Caki2 (cell line): Measurements from ENCODE around the gene FAM200C. TPM values are rescaled to one million over a fixed set of nuclear protein-coding genes. Genes with fewer than 3 reads are reported as not detected.

Experiments used
- DNase-seq: peaks from one replicate; pipeline ENCODE4 v3.0.0-alpha.2; 2015; ENCODE audit warnings: low read depth
- in situ Hi-C: cut with HindIII; loops from 2 replicates; pipeline ENCODE4 v1.10.0; 2016; ENCODE audit warnings: low sequenced_read_pairs, low pct_unique_long_range_greater_than_20kb, mixed read lengths
- total RNA-seq: library from RNA; depleted of rRNA; stranded (reverse); fragments of >200 nt; shearing (Covaris generic); gene quantifications from 2 replicates; pipeline ENCODE4 v1.2.3, GENCODE V29; 2014; ENCODE audit warnings: low replicate concordance

The FAM200C gene
- total RNA-seq, 1 experiment from 2014 or later: 8.3 TPM

DNA sequence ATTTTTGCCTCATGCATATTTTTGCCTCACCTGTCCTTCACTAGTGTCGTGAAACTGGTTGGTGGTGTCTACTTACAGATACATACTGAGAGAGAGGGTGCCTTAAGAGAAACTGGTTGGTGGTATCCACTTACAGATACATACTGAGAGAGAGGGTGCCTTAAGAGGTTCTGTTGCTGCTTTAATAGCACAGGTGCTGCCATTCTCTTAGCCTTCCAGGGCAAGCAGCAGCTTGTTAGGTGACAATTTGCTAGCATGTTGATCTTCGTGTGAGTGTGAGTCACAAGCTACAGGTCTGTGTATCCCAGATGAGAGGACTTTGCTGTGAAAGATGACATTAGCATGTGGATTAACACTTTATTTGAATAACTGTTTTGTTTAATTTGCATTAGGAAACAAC, 23.2 kb upstream of the FAM200C start:
- in situ Hi-C loops: no loop called here
- DNase-seq: no peak

DNA sequence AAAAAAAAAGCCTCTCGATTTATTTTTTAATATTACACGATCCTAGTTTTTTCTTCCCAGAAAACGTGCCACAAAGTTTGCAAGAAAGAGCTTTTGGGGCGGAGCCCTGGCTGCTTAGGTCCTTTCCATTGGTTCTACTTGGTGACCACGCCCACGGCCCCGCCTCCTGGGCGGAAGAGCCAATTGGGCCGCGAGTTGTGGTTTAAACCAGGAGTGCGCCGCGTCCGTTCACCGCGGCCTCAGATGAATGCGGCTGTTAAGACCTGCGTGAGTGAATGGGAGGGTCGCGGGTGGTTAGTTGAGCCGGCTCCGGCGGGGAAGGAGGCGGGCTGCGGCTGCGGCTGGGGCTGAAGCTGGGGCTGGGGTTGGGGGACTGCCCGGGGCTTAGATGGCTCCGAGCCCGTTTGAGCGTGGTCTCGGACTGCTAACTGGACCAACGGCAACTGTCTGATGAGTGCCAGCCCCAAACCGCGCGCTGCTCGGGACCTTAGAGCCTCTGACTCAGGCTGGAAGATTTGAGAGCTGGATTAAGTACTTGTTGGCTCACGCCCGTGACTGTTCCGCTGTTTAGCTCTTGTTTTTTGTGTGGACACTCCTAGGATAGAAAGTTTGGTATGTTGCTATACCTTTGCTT, 21.9 kb upstream of the FAM200C start, which contains the start of gene PTTG1:
Gene PTTG1 (plus strand): TSS at position 231 of the 634 bp plus-strand sequence. CDS start 458 bp downstream, outside the sequence.
- peak; percentile 94 for DNase-seq
- in situ Hi-C loops: no loop called here

DNA sequence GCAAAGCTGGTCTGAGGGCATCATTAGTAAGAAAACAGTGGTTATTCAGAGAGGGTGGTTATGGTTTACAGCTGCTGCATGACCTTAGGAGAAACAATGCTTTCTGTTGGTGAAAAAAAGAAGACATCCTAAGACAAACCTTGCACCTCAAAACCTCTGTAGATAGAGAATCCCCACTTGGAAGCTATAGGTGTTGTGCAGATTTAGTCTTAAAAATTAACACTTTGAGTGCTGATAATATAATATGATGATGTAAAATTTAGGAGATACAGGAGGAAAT, 20.4 kb upstream of the FAM200C start:
- DNase-seq: no peak
- in situ Hi-C loops: no loop called here

DNA sequence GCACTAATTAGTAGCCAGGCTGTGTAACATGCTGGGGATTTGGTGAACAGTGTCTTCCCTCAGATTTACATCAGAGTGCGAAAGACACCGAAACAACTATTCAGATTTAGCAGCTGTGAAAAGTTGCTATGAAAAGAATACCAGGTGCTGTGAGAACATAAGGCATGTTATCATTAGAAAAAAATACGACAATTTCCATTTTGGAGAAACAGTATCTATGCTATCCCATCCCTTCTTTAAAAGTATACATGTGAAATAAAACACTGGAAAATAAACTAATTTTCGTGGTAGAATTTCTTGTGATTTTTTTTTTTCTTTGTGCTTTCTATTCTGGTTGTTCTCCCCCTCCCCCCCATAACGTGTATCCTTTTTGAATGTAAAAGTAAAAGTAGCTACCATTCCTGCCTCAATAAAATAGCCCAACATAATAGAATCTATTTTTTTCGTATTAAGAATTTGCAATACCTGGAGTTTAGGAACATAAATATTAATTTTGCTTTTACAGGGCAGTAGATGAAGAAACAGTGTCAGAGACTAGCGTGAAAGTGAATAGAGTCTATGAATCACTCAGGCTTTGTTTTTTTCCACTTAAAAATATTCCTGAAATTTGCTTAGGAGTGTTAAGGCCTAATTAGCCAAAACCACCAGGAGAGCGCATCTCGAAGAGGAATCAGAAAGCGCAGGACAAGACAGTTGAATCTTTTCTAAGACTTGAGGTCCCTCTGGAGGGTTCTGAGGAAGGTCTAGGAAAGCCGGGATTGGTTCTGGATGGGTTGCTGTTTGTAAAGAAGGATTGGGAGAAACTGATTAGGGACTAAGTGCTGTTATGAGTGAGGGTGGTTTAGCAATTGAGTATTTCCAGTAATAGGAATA, 19.8 kb upstream of the FAM200C start:
- in situ Hi-C loops: no loop called here
- DNase-seq: peak; percentile 29

DNA sequence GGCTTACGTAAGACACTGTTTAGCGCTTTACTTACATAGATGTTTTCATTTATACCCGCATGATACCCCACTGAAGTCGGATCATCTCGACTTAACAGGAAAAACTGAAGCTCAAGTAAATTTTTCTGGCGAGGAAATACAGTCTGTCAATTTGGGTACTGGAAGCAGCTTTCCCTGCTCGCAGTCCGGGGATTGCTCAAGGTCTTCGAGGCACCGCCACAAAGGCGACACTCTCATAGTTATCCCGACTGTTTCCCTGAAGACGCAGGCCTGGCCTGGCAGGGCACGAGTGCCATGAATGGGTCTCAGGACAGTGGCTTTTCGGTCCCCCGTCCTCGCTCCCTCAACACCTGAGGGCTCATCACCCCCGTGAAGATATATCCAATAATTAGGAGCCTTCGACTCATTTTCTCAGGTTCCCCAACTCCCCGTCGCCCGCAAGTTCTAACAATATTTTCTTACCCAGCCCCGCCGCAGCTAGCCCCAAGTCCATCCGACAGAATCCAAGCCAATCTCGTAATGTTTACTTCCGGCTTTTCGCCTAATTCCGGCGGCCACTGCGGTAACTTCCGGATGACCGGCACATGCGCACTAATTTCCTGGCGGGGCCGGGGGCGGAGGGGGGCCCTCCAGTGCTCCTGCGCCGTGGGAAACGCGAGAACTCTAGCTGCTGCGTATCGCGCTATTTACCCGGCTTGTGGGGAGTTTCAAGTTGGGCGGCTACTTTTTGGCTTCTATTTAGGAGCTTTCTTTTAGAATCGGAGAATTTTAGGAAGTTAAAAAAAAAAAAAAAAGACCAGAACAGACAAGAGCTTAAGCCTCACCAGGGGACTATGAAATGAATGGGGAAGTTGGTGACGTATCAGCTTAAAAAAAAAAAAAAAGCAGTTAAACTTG, 19.0 kb upstream of the FAM200C start, which contains the start of gene SLU7:
Gene SLU7 (minus strand): TSS at position 521 of the 897 bp plus-strand sequence. CDS start 3,787 bp downstream, outside the sequence.
- DNase-seq: peak; percentile 96
- in situ Hi-C loops: no loop called here

DNA sequence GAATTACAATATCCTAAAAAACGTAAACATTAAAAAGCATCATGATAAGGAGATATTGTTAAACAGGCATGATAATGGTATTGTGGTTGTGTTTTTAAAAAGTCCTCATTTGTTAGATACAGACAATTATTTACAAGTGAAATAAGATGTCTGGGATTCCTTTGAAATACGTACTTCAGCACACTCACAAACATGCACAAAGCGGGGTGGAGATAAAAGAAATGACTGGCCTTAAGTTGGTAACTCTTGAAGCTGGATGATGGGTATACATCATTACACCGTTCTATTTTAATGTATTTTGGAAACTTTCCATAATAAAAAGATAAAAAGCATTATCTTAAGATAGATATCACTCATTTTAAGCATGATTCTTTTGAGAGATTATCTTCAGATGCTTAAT, 1.0 kb downstream of the FAM200C start:
- no peak for DNase-seq
- in situ Hi-C loops: no loop called here

DNA sequence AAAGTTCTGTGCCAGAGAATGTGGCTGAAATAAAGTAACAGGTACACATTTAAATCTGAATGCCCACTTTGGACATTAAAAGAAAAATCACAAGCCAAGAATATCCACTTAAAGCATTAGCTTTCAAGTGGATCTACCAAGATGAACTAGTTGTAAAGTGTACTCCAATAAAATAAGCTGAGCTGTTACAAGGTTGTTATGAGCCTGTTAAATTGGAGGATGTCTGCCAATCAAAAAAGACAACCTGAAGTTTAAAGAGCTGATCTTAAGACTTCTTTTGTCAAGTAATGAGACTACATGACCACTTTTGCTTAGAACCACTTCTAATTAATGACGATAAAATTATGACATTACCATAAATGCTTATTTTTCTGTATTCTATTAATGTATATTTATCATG, 2.4 kb downstream of the FAM200C start:
- DNase-seq: no peak
- in situ Hi-C loops: no loop called here

DNA sequence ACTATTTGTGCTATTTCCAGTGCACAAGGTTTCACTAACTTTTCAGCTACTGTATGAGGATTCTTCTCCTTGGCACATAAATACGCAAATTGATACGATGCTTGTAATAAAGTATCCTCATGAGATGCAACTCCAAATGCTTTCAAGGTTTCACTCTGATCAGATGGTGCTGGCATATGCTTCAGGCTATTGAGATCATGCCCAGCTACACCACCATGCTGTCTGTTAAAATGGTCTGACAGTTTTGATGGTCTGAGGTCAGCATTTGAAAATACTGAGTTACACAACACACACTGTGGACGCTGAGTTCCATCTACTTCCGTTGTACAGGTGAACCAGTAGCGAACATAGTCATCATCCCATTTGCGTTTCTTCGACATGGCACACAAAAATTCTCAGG, 4.7 kb downstream of the FAM200C start:
- in situ Hi-C loops: no loop called here
- DNase-seq: no peak

DNA sequence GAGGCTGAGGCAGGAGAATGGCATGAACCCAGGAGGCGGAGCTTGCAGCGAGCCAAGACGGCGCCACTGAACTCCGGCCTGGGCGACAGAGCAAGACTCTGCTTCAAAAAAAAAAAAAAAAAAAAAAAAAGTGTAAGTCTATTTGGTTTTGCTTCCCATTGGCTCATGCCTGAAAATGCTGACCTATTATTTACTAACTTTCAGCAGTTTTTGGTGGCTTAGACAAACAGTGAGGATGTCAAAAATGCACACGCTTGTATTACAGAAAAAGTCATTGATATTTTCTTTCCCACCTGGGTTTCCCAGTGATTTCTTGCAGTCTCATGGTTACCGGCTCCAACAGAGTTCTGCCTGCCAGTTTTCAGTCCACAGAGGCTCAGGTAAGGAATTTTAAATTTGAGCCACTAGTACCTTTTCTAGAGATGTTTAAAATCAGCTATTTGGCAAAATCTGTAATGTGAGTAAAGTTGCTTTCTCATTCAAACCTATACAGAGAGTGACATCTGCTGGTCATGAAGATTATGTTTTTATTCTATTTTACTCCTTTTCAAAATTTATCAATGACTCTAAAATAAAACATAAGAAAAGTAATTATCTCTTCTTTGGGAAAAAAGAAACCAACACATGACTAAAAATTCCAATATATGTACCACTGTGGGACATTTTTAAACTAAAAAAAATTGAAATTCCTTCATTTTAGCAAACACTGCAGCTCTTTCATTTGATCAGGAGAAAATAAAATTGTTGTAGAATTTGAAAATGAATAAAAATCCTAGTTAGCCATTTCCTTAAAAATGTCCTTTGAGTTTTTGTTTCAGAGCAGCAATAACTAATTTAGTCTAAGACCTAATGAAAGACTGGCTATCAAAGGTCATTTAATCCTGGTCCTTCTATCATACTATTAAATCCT, 8.8 kb downstream of the FAM200C start:
- DNase-seq: peak; percentile 38

DNA sequence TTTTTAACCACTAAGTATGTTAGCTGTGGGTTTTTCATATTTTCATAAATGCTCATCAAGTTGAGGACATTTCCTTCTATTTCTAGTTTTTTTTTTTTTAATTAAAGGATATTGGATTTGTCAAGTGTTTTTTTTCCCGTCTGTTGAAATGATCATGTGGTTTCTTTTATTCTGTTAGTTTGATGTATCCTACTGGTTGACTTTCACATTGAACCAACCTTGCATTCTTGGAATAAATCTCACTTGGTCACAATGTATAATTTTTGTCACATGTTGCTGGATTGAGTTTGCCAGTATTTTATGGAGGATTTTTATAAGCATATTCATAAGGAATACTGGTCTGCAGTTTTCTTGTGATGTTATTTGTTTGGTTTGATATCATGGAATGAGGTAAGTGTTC, 12.4 kb downstream of the FAM200C start:
- in situ Hi-C loops: no loop called here
- DNase-seq: no peak

More for the DNA sequence above, 8.8 kb downstream of the FAM200C start:
- in situ Hi-C loops: no loop called here

DNA sequence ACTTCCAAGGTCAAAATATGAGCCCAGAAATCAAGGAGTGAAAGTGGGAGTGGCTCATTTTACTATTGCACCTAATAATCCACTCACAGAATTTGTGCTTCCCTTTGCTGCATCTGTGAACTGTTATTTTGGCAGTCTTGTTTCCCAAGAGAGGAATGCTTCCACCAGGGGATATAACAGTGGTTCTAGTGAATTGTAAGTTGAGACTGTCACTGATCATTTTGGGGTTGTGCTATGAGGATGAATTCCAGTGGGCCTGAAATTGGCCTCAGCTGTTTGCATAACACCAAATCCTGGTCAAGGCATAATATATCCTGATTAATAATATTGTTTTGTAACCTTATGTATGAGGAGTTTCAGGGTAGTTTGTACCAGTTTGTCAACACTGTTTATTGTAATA, 14.4 kb downstream of the FAM200C start:
- DNase-seq: no peak
- in situ Hi-C loops: no loop called here

DNA sequence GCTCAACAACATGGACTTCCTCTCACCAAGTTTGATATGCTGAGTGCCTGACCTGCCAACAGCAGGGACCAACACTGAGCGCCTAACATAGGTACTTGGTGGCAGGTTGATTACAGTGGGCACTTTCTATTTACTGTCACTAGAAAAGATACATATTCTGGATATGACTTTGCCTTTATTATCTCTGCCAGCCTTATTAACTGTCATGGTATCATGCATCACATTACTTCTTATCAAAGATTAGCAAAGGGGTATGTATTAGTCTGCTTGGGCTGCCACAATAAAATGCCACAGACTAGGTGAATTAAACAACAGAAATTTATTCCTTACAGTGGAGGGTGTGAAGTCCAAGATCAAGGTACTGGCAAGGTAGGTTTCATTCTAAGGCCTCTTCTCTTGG, 15.2 kb downstream of the FAM200C start:
- in situ Hi-C loops: no loop called here
- no peak for DNase-seq

DNA sequence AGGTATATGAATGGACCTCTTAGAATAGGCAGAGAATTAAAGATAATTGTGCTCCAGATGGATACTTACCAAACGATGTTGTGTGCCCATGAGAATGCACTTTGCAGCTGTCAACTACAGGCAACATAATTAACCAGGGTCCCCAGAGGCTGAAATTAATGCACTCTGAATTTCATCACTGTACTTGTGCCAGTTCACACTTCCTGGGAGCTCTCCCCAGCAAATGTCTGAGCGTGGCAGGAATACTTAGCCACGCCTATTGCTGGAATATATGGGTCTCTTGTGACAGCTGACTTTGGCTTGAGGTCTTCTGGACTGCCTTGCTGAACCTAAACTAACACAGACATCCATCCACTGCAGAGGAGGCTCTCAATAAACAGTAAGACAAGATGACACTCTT, 17.5 kb downstream of the FAM200C start:
- in situ Hi-C loops: no loop called here
- no peak for DNase-seq

DNA sequence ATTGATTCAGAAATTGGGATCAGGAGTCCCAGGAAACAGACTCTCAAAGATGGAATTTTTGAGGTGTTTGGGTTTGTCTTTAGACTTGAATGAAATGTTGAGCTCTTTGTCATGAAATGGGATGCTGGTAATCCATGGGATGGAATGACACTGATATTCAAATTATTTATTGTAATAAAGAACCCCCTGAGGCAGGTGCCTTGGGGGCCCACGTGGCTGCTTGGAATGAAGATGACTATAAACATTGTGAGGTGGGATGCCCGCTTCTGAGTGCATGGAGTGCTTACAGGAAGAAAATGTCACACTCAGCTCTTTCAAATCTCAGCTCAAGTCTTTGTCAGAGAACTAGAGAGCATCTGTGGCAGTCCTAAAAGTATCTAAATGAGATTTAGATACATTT, 19.8 kb downstream of the FAM200C start:
- in situ Hi-C loops: no loop called here
- DNase-seq: no peak

DNA sequence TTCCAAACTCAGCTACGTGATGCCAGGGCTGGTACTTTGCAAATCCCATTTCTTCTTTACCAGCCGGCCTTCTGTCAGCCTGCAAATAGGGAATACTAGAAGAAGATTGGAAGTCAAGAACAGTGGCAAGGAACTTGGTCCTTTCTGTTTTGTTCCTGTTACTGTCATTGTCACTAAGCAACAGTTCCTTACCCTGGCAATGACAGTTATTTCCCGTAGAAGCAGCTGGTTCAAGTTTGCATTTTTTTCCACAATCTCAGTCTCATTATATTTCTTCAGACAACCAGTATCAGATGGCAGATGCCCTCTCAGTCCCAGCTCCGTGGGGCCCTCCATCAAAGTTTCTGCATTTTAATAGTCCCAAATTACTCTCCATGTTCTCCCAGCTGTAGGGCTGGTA, 20.3 kb downstream of the FAM200C start:
- in situ Hi-C loops: no loop called here
- DNase-seq: no peak

DNA sequence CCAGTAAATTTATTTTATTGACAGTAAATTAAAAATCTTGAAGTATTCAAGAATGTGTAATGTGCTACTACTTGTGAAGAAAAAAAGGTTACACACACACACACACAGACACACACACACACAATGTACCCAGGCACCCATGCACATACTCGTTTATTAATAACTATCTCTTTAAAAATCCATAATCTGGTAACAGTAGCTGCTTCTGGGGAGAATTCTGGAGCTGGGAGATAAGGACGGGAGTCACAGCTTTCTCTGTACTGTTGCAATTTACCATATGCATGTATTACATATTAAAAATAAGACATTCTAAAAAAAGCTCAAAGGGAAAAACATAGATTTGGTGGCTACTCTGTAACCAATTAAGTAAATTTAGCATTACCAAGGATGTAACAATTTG, 21.5 kb downstream of the FAM200C start:
- DNase-seq: no peak
- in situ Hi-C loops: no loop called here

DNA sequence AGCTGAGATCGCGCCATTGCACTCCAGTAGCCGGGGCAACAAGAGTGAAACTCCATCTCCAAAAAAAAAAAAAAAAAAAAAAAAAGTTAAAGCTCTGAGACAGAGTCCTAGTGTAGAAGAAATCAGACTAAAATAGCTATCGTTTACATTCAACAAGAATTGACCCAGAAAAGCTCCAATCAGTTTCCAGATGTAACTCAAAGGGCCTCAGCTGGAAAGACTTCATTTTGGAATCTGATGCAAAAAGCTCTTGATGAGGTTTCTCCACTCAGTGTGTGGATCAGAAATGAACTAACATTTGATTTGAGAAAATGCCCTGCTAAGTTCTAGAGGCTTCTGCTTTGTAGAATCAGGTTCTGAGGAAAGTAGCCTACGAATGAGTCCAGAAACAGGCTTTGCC, 22.2 kb downstream of the FAM200C start:
- no peak for DNase-seq
- in situ Hi-C loops: no loop called here

DNA sequence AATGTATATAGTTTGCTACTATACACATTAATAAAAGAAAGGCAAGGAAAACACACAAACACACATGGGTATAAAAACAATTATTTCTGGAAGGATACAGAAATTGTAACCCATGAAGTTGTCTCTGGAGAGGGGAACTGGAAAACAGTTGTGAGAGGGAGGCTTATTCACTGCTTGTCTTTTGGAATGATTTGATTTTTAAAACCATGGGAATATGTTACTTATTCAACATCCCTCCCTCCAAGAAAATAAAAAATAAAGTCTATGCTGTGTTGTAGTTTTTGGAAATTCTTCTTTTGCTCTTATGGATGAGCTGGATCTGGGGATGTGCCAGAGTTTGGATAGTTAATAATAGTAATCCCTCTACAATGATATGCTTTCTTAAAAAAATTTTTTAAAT, 23.4 kb downstream of the FAM200C start:
- in situ Hi-C loops: no loop called here
- DNase-seq: no peak
